B cell (primary cell): ENCODE results near the gene FSIP1. TPM values are rescaled to one million over a fixed set of nuclear protein-coding genes. Genes with fewer than 3 reads are reported as not detected.

Experiments used
- ATAC-seq: fragments of 200-7000 bp; cut with Tn5 transposase; one replicate; pipeline ENCODE4 v1.10.0; 2021; ENCODE audit warnings: low read depth, mild to moderate bottlenecking, moderate number of reproducible peaks, moderate library complexity
- CTCF ChIA-PET: fragments of 350-600 bp; sonication (Branson Sonifier 250); formaldehyde crosslinking; loops from one replicate; lab custom pipeline; 2021; ENCODE audit warnings: antibody characterized with exemption, inconsistent platforms; lab: Charles Lee
- POLR2A ChIA-PET: fragments of 350-600 bp; sonication (Branson Sonifier 250); formaldehyde crosslinking; loops from one replicate; lab custom pipeline; 2021; ENCODE audit warnings: antibody characterized with exemption; lab: Charles Lee
- DNase-seq: peaks from one replicate; pipeline ENCODE4 v3.0.0; 2013
- H2AFZ ChIP-seq: 2 replicates; pipeline ENCODE4 v1.6.1; 2012; ENCODE audit warnings: mild to moderate bottlenecking, low read depth, low read length; ENCODE audit not compliant: insufficient read depth, poor library complexity, severe bottlenecking
- H3K27ac ChIP-seq, 2 donors: 1 replicate in 1 of 2; 2 replicates in 1 of 2; pipeline ENCODE4 v1.5.1; 2012 to 2013; ENCODE audit warnings: low read length in 2 of 2, mild to moderate bottlenecking in 2 of 2, moderate library complexity in 1 of 2
- H3K27me3 ChIP-seq, 4 experiments: fragments of 200-600 bp in 1 of 4; sonication (generic) in 1 of 4; replicated peaks in 1 of 4; 1 replicate in 2 of 4; 2 replicates in 2 of 4; pipeline versions ENCODE4 v1.6.1 to v1.7.0; 2013 to 2016; ENCODE audit warnings: low read length in 3 of 4, mild to moderate bottlenecking in 2 of 4, mixed read lengths in 1 of 4, moderate library complexity in 1 of 4; ENCODE audit not compliant: insufficient read depth in 4 of 4, control insufficient read depth in 3 of 4; ENCODE audit errors: control extremely low read depth in 1 of 4
- H3K36me3 ChIP-seq, 2 experiments: replicated peaks in 1 of 2; 1 replicate in 1 of 2; 2 replicates in 1 of 2; pipeline versions ENCODE4 v1.6.1 to v1.7.1; 2013; ENCODE audit warnings: low read length in 1 of 2; ENCODE audit not compliant: insufficient read depth in 2 of 2, control insufficient read depth in 1 of 2; ENCODE audit errors: control extremely low read depth in 1 of 2, extremely low read depth in 1 of 2
- H3K4me1 ChIP-seq, 2 donors: fragments of 200-600 bp in 1 of 2; sonication (generic) in 1 of 2; 1 replicate in 1 of 2; 2 replicates in 1 of 2; pipeline versions ENCODE4 v1.5.1 to v1.6.1; 2013 to 2017; ENCODE audit warnings: low read length in 2 of 2; ENCODE audit not compliant: control insufficient read depth in 2 of 2, insufficient read depth in 2 of 2
- H3K4me2 ChIP-seq: replicated peaks from 2 replicates; pipeline ENCODE3; 2012; ENCODE audit warnings: mild to moderate bottlenecking, low read depth, low read length; ENCODE audit not compliant: poor library complexity, severe bottlenecking
- H3K4me3 ChIP-seq, 5 experiments: fragments of 200-600 bp in 1 of 5; sonication (generic) in 1 of 5; 1 replicate in 3 of 5; 2 replicates in 2 of 5; pipeline versions ENCODE4 v1.5.1 to v1.7.0; 2011 to 2016; ENCODE audit warnings: low read length in 4 of 5, mild to moderate bottlenecking in 4 of 5, low read depth in 2 of 5, control low read depth in 1 of 5, moderate library complexity in 1 of 5; ENCODE audit not compliant: insufficient read depth in 1 of 5; ENCODE audit errors: control extremely low read depth in 1 of 5, extremely low read depth in 1 of 5
- H3K79me2 ChIP-seq: fragments of 200-600 bp; sonication (generic); one replicate; pipeline ENCODE4 v1.6.0; 2016; ENCODE audit warnings: low read length; ENCODE audit not compliant: control insufficient read depth, insufficient read depth
- H3K9ac ChIP-seq: fragments of 200-600 bp; sonication (generic); 2 replicates; pipeline ENCODE4 v1.6.1; 2017; ENCODE audit warnings: mild to moderate bottlenecking, low read length, moderate library complexity
- H3K9me3 ChIP-seq, 3 donors: one replicate each; pipeline versions ENCODE4 v1.6.1 to v1.7.1; 2013; ENCODE audit warnings: low read length in 2 of 3; ENCODE audit not compliant: control insufficient read depth in 2 of 3, insufficient read depth in 1 of 3; ENCODE audit errors: control extremely low read depth in 1 of 3
- H4K20me1 ChIP-seq: 2 replicates; pipeline ENCODE4 v1.6.0; 2012; ENCODE audit warnings: mild to moderate bottlenecking, low read length; ENCODE audit not compliant: insufficient read depth, control insufficient read depth, poor library complexity, severe bottlenecking
- H3K27ac Mint-ChIP-seq: one replicate; pipeline ENCODE4 v1.8.0; 2021; ENCODE audit warnings: mixed read lengths
- H3K27me3 Mint-ChIP-seq: one replicate; pipeline ENCODE4 v1.8.0; 2021; ENCODE audit warnings: mixed read lengths
- H3K4me1 Mint-ChIP-seq: one replicate; pipeline ENCODE4 v1.8.0; 2021; ENCODE audit warnings: mixed read lengths
- H3K4me3 Mint-ChIP-seq: one replicate; pipeline ENCODE4 v1.8.0; 2021; ENCODE audit warnings: mixed read lengths
- H3K9me3 Mint-ChIP-seq: one replicate; pipeline ENCODE4 v1.8.0; 2022; ENCODE audit warnings: mixed read lengths; ENCODE audit not compliant: insufficient read depth
- CTCF ChIP-seq: fragments of 200-600 bp; IDR thresholded peaks from one replicate; pipeline ENCODE4 v1.8.0; 2022; ENCODE audit warnings: antibody characterized with exemption, mild to moderate bottlenecking
- EZH2 ChIP-seq: IDR thresholded peaks from 2 replicates; pipeline ENCODE4 v1.6.1; 2012; ENCODE audit warnings: borderline replicate concordance, low read depth, mild to moderate bottlenecking, moderate library complexity, low read length; ENCODE audit not compliant: insufficient read depth, poor library complexity, severe bottlenecking
- WGBS: methylation state at CpG from one replicate; pipeline ENCODE4 v1.1.5; 2013; ENCODE audit warnings: missing lambda C conversion rate; ENCODE audit not compliant: insufficient coverage; 5-methylcytosine and 5-hydroxymethylcytosine counted together
- intact Hi-C: fragments of 100-400 bp; cut with micrococcal nuclease; formaldehyde crosslinking; loops from one replicate; pipeline ENCODE4 v1.10.0; 2022
- polyA plus RNA-seq: library from polyadenylated mRNA; depleted of rRNA; stranded (reverse); fragments of >200 nt; gene quantifications from 2 replicates; pipeline ENCODE4 v1.2.3, GENCODE V29; 2012
- total RNA-seq, 2 donors: library from RNA; stranded (reverse); fragments of 120-200 nt in 1 of 2; gene quantifications; 1 replicate in 1 of 2; 2 replicates in 1 of 2; pipeline versions ENCODE4 v1.2.3 to v1.2.4, GENCODE V29; 2013 to 2022

FSIP1 gene
- total and polyA plus RNA-seq, 2 donors (not counting 1 experiment from before 2014, with no cell fraction given) = 0.19 to 0.49 TPM

GRCh38 chr15:39819533-39819932, 36.9 kb upstream of the FSIP1 start:
- Mint-ChIP-seq H3K27me3 (peaks cover 13% of the 10 kb centered on the region), H3K4me1 (no peaks in the 10 kb centered on the region), H3K4me3 (no peak overlapping the region), H3K27ac (no peak overlapping the region), H3K9me3 (no peaks in the 10 kb centered on the region)
- intact Hi-C loops = no loop called here
- H3K4me2 ChIP-seq = no peak overlapping the region
- WGBS = no CpG with 5 or more reads among the region's 3 CpGs
- no peak overlapping the region for H3K9ac ChIP-seq
- no peaks in the 10 kb centered on the region for H3K36me3 ChIP-seq
- no peaks in the 10 kb centered on the region for H3K79me2 ChIP-seq
- no peaks in the 10 kb centered on the region for H3K9me3 ChIP-seq
- H3K4me1 ChIP-seq = no peaks in the 10 kb centered on the region
- no peak overlapping the region for H3K27ac ChIP-seq
- no peak overlapping the region for H2AFZ ChIP-seq
- peaks cover 0 to 3% (median 0%) of the 10 kb centered on the region in 4 experiments for H3K27me3 ChIP-seq
- ChIA-PET POLR2A (no interaction called here), CTCF (no interaction called here)
- no peaks in the 10 kb centered on the region for H4K20me1 ChIP-seq
- no peak for DNase-seq
- ATAC-seq = no peak
- no peak overlapping the region for H3K4me3 ChIP-seq
- TF ChIP-seq EZH2 = no peak
- TF ChIP-seq CTCF = no peak

DNA sequence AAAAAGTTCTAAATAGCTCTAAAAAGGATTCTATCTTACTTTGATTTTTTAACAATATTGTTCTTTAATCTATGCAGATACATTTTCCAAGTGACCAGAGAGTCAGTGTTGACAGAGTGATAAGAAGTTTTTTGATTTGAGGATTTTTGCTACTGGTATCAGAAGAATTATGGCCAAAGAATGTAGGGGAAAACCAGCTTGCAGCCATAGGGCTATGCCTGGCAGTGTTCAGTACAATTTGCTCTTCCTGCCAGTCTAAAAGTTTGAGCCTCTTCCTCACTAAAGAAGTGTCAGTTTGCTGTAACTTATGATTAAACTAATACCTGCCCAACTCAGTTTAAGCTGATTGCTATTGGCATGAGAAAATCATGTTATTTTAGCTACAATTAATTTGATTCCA, 35.3 kb upstream of the FSIP1 start:
- Mint-ChIP-seq H3K27ac (no peak overlapping the region), H3K27me3 (peaks cover 12% of the 10 kb centered on the region), H3K4me3 (no peak overlapping the region), H3K9me3 (no peaks in the 10 kb centered on the region), H3K4me1 (no peaks in the 10 kb centered on the region)
- Histone ChIP-seq H3K79me2 (no peaks in the 10 kb centered on the region), H3K4me3 (no peak overlapping the region), H3K27ac (no peak overlapping the region), H3K27me3 (peaks cover 0 to 3% (median 0%) of the 10 kb centered on the region in 4 experiments), H3K9ac (no peak overlapping the region), H2AFZ (no peak overlapping the region), H3K36me3 (no peaks in the 10 kb centered on the region), H4K20me1 (no peaks in the 10 kb centered on the region), H3K4me2 (no peak overlapping the region), H3K9me3 (no peaks in the 10 kb centered on the region), H3K4me1 (no peaks in the 10 kb centered on the region)
- TF ChIP-seq CTCF (no peak), EZH2 (no peak)
- intact Hi-C loops = no loop called here
- no peak for ATAC-seq
- ChIA-PET POLR2A (no interaction called here), CTCF (interaction anchor here (1.0 kb wide), 1 partner anchor 30 kb away, joined by 3 read pairs; no protein-coding TSS in a partner anchor)
- no peak for DNase-seq
